Activated B cell treated with CpG ODN at 0.5 μM for 24 hours (primary cell): ENCODE results near the gene PRM1. TPM values are rescaled to one million over a fixed set of nuclear protein-coding genes. Genes with fewer than 3 reads are reported as not detected.

ENCODE experiments used
- ATAC-seq: fragments of 200-7000 bp; cut with Tn5 transposase; one replicate; pipeline ENCODE4 v1.10.0; 2021; ENCODE audit warnings: low read depth, mild to moderate bottlenecking, moderate library complexity
- CTCF ChIA-PET: fragments of 350-600 bp; sonication (Branson Sonifier 250); formaldehyde crosslinking; loops from one replicate; lab custom pipeline; 2021; ENCODE audit warnings: antibody characterized with exemption; lab: Charles Lee
- POLR2A ChIA-PET: fragments of 350-600 bp; sonication (Branson Sonifier 250); formaldehyde crosslinking; loops from one replicate; lab custom pipeline; 2021; ENCODE audit warnings: antibody characterized with exemption; lab: Charles Lee
- DNase-seq: peaks from one replicate; pipeline ENCODE4 v3.0.0; 2022
- H3K27ac Mint-ChIP-seq: one replicate; pipeline ENCODE4 v1.8.0; 2020; ENCODE audit warnings: mixed read lengths
- H3K27me3 Mint-ChIP-seq: one replicate; pipeline ENCODE4 v1.8.0; 2021; ENCODE audit warnings: mixed read lengths
- H3K36me3 Mint-ChIP-seq: one replicate; pipeline ENCODE4 v1.8.0; 2021; ENCODE audit warnings: low read depth, mixed read lengths
- H3K4me1 Mint-ChIP-seq: one replicate; pipeline ENCODE4 v1.8.0; 2021; ENCODE audit warnings: mixed read lengths
- H3K4me3 Mint-ChIP-seq: one replicate; pipeline ENCODE4 v1.8.0; 2020; ENCODE audit warnings: mild to moderate bottlenecking, mixed read lengths
- H3K9me3 Mint-ChIP-seq: one replicate; pipeline ENCODE4 v1.8.0; 2020; ENCODE audit warnings: mixed read lengths
- CTCF ChIP-seq: fragments of 200-600 bp; IDR thresholded peaks from one replicate; pipeline ENCODE4 v1.8.0; 2022; ENCODE audit warnings: antibody characterized with exemption, mild to moderate bottlenecking
- intact Hi-C: fragments of 100-400 bp; cut with micrococcal nuclease; formaldehyde crosslinking; loops from one replicate; pipeline ENCODE4 v1.15.1; 2024
- total RNA-seq: library from RNA; stranded (reverse); gene quantifications from 2 replicates; pipeline ENCODE4 v1.2.3, GENCODE V29; 2022

The PRM1 gene
- total RNA-seq, 1 donor from 2014 or later: not detected

GRCh38 chr16:11289202-11289601 is 8.1 kb upstream of the PRM1 start:
- DNase-seq: no peak
- H3K27me3 Mint-ChIP-seq: no peaks in the 10 kb centered on the region
- no peak overlapping the region for H3K4me3 Mint-ChIP-seq
- ChIA-PET CTCF (interaction anchor here (1.0 kb wide), 1 partner anchor 8 kb away, joined by 3 read pairs; no protein-coding TSS in a partner anchor), POLR2A (interaction anchor here (1.5 kb wide), 1 partner anchor 33 kb away, joined by 4 read pairs; the partner anchor contains the start of gene SOCS1)
- intact Hi-C loops: no loop called here
- peaks cover 43% of the 10 kb centered on the region for H3K4me1 Mint-ChIP-seq
- no peak for ATAC-seq
- TF ChIP-seq CTCF: no peak
- H3K36me3 Mint-ChIP-seq: no peaks in the 10 kb centered on the region
- H3K9me3 Mint-ChIP-seq: no peaks in the 10 kb centered on the region
- no peak overlapping the region for H3K27ac Mint-ChIP-seq

- TF ChIP-seq CTCF: no peak
- no peaks in the 10 kb centered on the region for H3K27me3 Mint-ChIP-seq
- no peaks in the 10 kb centered on the region for H3K36me3 Mint-ChIP-seq
- H3K4me3 Mint-ChIP-seq: no peak overlapping the region
- intact Hi-C loops: loop anchor here (1.0 to 2.0 kb wide), 2 partner anchors 11 to 69 kb away; no protein-coding TSS in a partner anchor
- H3K4me1 Mint-ChIP-seq: peaks cover 31% of the 10 kb centered on the region
- CTCF ChIA-PET: interaction anchor here (1.2 to 1.5 kb wide), 2 partner anchors 12 to 29 kb away, joined by 3 to 7 read pairs; partner anchors contain the start of gene SOCS1
- DNase-seq: no peak
- POLR2A ChIA-PET: interaction anchor here (0.6 to 3.7 kb wide), 12 partner anchors 12 to 234 kb away, joined by 3 to 22 read pairs (median 6); partner anchors contain the start of gene SOCS1
- no peaks in the 10 kb centered on the region for H3K9me3 Mint-ChIP-seq
- ATAC-seq: no peak
- H3K27ac Mint-ChIP-seq: peak overlapping the region; percentile 46
Observed at GRCh38 chr16:11285842-11286241, 4.7 kb upstream of the PRM1 start.

GRCh38 chr16:11283820-11284248 is 2.7 kb upstream of the PRM1 start:
- CTCF ChIA-PET: interaction anchor here (2.2 kb wide), 1 partner anchor 28 kb away, joined by 6 read pairs; the partner anchor contains the start of gene SOCS1
- intact Hi-C loops: no loop called here
- POLR2A ChIA-PET: interaction anchor here (0.5 to 3.7 kb wide), 5 partner anchors 14 to 193 kb away, joined by 3 to 22 read pairs (median 5); partner anchors contain the start of gene SOCS1
- TF ChIP-seq CTCF: no peak
- H3K27me3 Mint-ChIP-seq: no peaks in the 10 kb centered on the region
- DNase-seq (no peak), ATAC-seq (no peak)
- no peak overlapping the region for H3K27ac Mint-ChIP-seq
- no peaks in the 10 kb centered on the region for H3K36me3 Mint-ChIP-seq
- H3K4me1 Mint-ChIP-seq: peaks cover 46% of the 10 kb centered on the region
- H3K4me3 Mint-ChIP-seq: no peak overlapping the region
- no peaks in the 10 kb centered on the region for H3K9me3 Mint-ChIP-seq

GRCh38 chr16:11278681-11279628 is 2.2 kb downstream of the PRM1 start:
- CTCF ChIA-PET: interaction anchor here (1.3 to 1.4 kb wide), 2 partner anchors 76 to 117 kb away, joined by 3 to 4 read pairs; no protein-coding TSS in a partner anchor
- H3K4me1 Mint-ChIP-seq: peaks cover 19% of the 10 kb centered on the region
- DNase-seq (no peak), ATAC-seq (peak; percentile 92)
- H3K4me3 Mint-ChIP-seq: peak overlapping the region; percentile 29
- no peak for TF ChIP-seq CTCF
- no peaks in the 10 kb centered on the region for H3K27me3 Mint-ChIP-seq
- no peaks in the 10 kb centered on the region for H3K36me3 Mint-ChIP-seq
- H3K27ac Mint-ChIP-seq: peak overlapping the region; percentile 73
- intact Hi-C loops: loop anchor here (2.0 kb wide), 1 partner anchor 18 kb away; no protein-coding TSS in a partner anchor
- H3K9me3 Mint-ChIP-seq: no peaks in the 10 kb centered on the region
- POLR2A ChIA-PET: interaction anchor here (0.6 to 1.3 kb wide), 4 partner anchors 18 to 23 kb away, joined by 3 to 6 read pairs (median 3); partner anchors contain the start of gene SOCS1
